AG10803 (cell line): ENCODE results near the gene GNAQ.

Experiments used
- DNase-seq: peaks from one replicate; pipeline ENCODE4 v3.0.0; 2010; ENCODE audit warnings: low read depth
- H3K4me3 ChIP-seq: 2 replicates; pipeline ENCODE4 v1.5.1; 2011; ENCODE audit warnings: mild to moderate bottlenecking, low read length, control low read depth
- CTCF ChIP-seq: conservative IDR thresholded peaks from 2 replicates; pipeline ENCODE4 v1.5.1; 2011; ENCODE audit warnings: mild to moderate bottlenecking, low read length, control low read depth, inconsistent platforms

GNAQ gene

GRCh38 chr9:78004478-78005229, 27.0 kb downstream of the GNAQ start:
- TF ChIP-seq CTCF: peak; percentile 27
- DNase-seq: no peak
- H3K4me3 ChIP-seq: no peak overlapping the region

- H3K4me3 ChIP-seq: no peak overlapping the region
- DNase-seq: no peak
- no peak for TF ChIP-seq CTCF
These were observed 27.9 kb downstream of the GNAQ start for GRCh38 chr9:78003730-78004129.

GRCh38 chr9:78001946-78002731, 29.5 kb downstream of the GNAQ start:
- no peak for DNase-seq
- TF ChIP-seq CTCF: no peak
- H3K4me3 ChIP-seq: no peak overlapping the region

- no peak overlapping the region for H3K4me3 ChIP-seq
- no peak for TF ChIP-seq CTCF
- no peak for DNase-seq
These were observed 31.4 kb downstream of the GNAQ start for GRCh38 chr9:78000221-78000620.

GRCh38 chr9:77999231-77999631, 32.4 kb downstream of the GNAQ start:
- H3K4me3 ChIP-seq: no peak overlapping the region
- peak; percentile 27 for DNase-seq
- no peak for TF ChIP-seq CTCF

- no peak for DNase-seq
- TF ChIP-seq CTCF: no peak
- H3K4me3 ChIP-seq: no peak overlapping the region
These were observed 33.9 kb downstream of the GNAQ start for GRCh38 chr9:77997611-77998284.
